GM21390 (cell line): ENCODE data around the gene MSGN1.
A peak's percentile ranks its signal among the peaks of the same experiment; 100 is the strongest.

Experiments
- ATAC-seq: cut with Tn5 transposase; IDR thresholded peaks from one replicate; pipeline ENCODE4 v1.9.1; 2021; ENCODE audit not compliant: unreplicated experiment

The MSGN1 gene

DNA sequence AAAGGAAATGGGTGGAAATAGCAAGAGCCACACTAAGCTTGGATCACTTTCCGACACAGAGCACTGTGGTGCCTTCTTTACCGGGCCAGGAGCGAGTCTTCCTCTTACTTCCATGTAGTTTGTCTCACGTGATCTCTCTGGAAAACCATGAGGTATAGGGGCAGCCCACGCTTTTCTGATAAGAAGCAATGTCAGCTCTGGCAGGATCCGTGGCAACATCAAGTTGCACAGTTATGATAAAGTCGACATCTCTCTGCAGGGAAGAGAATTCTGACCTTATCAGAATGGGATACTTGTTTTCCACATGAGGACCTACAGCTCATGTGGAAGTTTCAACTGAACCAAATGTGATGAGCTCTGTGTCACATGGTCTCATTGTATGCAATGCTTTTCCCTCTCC is 29.5 kb downstream of the MSGN1 start:
- no peak for ATAC-seq

DNA sequence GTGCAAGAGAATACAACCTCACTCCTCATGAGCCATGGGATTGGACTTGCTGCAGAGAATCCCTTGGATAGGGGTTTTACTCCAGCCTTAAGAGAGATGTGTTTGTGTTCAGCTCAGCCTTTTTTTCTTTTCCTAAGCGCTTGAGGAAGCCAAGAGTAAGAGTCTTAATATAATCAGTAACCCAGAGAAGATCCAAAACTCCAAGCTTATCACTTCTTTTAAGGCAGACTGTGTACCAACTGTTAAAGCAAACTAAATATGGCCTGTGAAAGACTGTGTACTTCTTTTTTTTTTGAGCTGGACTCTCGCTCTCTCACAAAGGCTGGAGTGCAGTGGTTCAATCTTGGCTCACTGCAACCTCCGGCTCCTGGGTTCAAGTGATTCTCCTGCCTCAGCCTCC is 30.4 kb downstream of the MSGN1 start:
- no peak for ATAC-seq

DNA sequence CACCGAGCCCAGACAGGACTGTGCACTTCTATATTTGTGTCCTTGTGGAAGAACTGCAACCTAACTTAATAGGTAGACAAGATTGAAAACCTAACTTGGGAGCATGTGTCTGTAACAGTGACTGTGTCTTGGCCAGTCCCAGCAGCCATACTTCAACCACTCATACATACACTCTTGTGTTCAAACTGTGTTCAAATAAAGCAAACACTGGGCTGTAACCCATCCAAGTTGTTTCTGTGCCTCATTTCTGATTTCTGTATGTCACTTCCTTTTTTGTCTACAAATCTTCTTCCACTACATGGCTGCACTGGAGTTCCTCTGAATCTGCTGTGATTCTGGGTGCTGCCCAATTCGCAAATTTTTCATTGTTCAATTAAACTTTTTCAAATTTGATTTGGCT is 31.0 kb downstream of the MSGN1 start:
- no peak for ATAC-seq

DNA sequence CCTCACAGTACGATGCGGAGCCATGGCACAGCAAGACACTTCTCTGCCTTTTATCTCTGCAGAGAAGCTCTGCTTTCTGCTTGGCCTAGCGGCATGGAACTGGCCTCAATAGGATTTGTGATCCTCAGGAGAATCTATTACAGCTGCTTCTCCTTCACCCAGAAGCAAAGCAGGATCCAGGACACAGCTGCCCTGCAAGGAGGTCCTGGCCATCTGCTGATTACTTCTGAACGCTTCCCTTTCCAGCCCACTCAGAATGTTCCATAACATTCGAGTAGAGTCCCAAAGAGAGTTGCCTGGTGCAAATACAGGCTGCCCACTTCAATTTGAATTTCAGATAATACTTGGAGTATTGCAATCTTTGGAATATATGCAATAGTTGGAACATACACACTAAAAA is 33.0 kb downstream of the MSGN1 start:
- no peak for ATAC-seq

DNA sequence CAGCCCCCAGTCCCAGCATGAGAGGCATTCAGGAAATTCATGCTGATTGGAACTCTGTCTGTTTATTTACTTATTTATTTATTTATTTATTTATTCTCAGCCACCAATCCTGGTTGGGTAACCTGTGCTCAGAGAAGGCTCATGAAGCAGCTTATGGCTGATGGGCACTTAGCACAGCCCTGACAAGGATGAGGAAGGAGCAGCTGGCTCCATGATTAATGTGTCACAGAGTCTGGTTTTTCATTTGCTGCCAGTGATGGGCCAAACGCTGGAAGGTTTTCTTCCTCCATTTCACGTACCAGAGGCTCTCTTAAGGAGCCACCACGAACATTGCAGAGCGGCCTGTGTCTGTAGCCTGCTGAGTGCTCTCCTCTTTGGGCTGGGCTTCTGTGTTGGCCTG is 33.9 kb downstream of the MSGN1 start:
- no peak for ATAC-seq

DNA sequence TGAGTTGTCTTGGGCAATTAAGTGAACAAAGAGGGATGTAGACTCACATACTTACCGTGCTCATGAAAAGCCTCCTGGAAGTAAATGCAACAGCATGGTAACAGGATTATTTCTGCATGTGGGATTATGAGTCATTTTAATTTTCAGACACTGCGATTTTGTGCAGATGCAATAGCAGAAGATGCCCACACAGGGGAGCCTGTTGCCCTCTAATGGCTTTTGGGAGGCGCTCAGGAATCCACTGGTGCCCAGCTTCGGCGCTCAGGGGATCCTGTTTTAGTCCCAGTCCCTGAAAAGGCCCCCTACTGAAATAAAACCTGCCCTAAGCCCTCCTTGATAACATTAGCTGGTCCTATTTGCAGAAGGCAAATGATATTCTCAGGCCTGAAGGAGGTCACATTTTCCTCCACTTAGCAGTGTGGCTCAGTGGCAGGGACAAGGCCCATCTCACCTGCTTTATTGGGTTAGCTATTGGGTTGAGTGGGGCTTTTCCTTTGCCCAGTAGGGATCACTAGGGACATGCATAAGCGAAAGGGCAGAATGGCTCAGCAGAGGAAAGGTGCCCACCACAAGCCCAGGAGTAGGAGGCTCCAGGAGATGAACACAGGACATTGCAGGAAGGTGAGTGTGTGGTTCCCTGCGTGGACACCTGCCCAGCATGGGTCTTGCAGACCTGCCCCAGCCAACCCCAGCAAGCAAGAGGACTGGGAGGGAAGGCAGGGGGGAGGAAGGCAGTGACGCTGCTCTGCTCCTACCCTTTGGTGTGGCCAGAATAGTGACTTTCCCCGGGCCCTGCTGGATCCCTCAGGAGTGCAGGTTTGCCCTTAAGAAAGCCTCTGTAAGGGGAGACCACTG is 35.7 kb downstream of the MSGN1 start:
- peak; percentile 89 for ATAC-seq

DNA sequence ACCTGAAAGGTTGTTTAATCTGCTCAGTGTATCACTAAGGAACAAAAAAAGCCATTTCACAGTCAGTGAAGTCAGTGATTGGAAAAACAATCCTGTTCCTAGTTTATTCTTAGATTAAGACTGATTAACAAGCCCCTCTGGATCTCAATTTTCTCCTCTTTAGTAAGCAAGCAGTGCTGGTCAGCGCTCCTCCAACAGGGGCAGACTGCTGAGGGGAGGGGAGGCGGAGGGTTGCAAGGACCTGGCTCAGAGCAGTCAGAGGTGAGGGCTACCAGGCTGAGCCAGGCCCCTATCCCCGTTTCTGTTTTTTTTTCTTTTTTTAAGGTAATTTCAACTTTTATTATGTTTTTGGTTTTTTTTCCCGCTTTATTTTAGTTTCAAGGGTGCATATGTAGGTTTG is 37.5 kb downstream of the MSGN1 start:
- ATAC-seq: no peak

DNA sequence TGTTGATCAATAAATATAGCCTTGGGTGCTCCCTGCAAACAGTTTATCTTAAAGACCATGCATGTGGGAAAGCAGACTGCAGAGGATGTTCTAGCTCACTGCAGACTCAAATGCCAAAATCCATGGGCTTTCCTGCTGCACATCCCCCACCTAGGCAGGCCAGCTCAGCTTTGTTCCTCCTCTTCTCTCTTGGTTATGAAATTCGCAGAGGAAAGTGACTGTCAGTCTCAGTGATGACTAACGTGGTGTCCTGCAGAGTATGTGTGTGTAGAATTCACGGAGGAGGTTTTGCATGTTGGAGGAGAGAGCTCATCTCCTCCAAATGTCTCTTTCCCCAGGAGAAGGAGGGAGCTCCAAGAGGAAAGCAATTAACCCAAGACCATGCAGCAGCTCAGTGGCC is 40.8 kb downstream of the MSGN1 start:
- no peak for ATAC-seq

DNA sequence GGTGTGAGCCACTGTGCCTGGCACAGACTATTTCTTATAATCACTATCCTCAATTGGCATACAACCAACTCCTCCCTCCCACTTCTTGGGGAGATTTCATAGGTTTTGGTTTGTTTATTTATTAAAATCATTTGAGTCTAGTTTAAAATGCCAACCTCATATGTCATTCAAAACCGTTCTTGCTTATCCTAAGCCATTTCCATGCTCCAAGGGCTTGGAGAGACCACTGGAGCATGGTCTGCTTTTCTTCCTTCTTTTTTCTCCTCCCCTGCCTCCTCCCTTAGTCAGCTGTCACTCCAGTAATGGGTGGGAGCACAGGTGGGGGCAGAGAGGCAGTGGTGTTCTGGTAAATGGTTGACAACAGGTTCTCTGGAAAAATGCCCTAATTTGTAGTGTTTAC is 41.8 kb downstream of the MSGN1 start:
- ATAC-seq: no peak

DNA sequence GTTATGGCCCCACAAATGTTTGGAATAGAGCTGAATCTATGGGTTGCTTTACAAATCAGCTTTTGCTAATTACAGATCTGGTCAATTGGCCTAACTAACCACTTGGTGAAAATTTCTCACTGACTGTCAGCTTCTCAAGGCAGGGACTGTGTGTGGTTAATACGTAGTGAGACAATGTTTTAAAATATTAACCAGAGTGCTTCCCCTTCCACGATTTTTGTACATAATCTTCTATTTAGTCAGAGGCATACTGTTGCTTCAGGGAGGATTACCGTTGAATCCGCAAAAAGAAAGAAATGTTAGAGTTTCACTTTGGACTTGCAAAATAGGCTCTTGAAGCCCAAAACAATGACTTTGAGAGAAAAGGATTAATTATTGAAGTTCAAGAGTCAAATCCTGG is 47.3 kb downstream of the MSGN1 start:
- no peak for ATAC-seq

DNA sequence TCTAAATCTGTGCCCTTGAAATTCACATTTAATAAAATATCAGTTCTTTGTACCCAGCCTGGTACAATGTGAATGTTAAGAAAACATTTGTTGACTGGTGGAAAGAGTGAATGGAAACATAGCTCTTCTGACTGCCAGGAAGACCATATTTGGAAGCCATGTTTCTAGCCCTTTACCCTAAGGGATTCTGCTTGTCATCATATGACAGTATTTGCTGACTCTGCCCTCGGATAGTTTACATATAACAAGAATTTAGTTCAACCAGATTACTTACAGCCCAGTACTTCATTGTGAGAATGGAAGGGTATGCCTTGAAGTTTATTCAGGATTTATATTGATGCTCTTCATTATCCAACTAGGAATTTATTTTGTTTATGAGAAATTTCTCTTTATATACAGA is 48.4 kb downstream of the MSGN1 start:
- ATAC-seq: no peak

DNA sequence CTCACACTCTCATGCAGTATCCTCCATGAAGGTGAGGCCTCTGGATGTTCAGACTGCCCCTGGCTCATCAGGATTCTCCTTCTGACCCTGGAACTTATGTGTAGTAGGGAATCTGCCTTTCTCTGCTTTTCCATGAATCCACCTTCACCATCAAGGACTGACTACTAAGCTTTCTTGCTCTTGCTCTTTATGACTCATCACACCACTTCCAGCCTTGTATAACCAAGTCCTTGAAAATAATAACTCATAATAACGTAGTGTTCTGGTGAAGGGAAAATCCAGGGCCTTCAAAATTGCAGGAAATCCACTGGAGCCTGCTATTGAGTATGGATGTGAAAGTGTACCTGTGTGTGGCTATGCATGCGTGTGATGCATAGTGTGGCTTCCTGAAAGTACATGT is 50.9 kb downstream of the MSGN1 start:
- ATAC-seq: no peak
